ENCODE results near the gene PHF3.

- no peak for TF ChIP-seq REST (IDR thresholded peaks at IDR 0.05; ENCODE audit: insufficient read depth in 1 of 2, low read depth in 2 of 2, low read length in 2 of 2)
- TF ChIP-seq SIN3A (IDR thresholded peaks at IDR 0.05; ENCODE audit: borderline replicate concordance, insufficient read depth, low read length): no peak
Measured at GRCh38 chr6:63663956-63664281, 28.3 kb downstream of the PHF3 start.
